HG03103 (cell line): Measurements from ENCODE around the gene CELA3A.
"Not testable (repeated sequence)": the region's sequence is repeated elsewhere in the genome, so short reads cannot be mapped to it uniquely, and the experiment has no call there.

ENCODE experiments used
- ATAC-seq: cut with Tn5 transposase; IDR thresholded peaks from one replicate; pipeline ENCODE4 v1.9.1; 2021; ENCODE audit warnings: low read depth; ENCODE audit not compliant: unreplicated experiment

The CELA3A gene, protein sequence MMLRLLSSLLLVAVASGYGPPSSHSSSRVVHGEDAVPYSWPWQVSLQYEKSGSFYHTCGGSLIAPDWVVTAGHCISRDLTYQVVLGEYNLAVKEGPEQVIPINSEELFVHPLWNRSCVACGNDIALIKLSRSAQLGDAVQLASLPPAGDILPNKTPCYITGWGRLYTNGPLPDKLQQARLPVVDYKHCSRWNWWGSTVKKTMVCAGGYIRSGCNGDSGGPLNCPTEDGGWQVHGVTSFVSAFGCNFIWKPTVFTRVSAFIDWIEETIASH

GRCh38 chr1:22001409-22001808 lies at the start of gene CELA3A:
CELA3A (plus strand) TSS chr1:22001657; CDS start chr1:22001675, 18 bp downstream.
- no peak for ATAC-seq

GRCh38 chr1:21952786-21953520 lies 48.5 kb upstream of the CELA3A start:
- ATAC-seq, result no peak

- no peak for ATAC-seq
Measured at GRCh38 chr1:21955058-21955457, 46.4 kb upstream of the CELA3A start.

GRCh38 chr1:21955501-21956281 lies 45.8 kb upstream of the CELA3A start:
- ATAC-seq, result no peak

DNA sequence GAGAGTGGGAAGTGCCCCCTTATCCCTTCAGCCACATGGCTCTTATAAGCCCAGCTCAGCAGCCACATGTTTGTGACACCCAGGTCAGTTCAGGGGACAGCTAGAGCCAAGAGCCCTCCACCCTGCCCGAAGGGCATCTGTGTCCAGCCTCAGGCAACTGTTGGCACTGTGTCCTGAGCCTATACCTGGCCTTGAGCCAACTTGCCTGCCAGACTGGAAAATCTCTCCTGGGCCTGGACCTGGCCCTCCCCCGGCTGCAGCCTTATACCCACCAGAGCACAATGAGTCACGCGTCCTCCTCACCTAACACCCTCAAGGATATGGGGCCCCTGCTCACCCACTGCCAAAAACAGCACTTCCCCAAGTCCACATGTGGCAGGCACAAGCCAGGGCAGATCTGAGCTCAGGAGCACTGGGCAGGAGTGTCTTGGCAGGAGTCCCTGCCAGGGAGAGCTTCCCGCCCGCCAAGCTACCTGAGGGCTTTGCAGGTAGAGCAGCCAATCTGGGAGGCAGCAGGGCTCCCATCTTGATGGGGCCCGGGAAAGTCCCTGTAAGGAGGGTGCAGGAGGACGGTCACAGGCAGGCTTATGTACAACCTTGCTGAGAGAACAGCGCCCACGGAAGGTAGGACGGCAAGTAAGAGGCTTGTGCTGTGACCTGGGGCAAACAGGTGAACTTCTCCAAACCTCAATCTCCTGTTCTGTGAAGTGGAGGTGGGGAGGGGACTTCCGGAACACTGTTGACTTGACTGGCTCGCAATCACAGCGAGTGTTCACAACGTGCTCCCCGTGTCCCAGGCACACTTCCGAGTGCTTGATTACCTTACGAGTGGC lies 44.5 kb upstream of the CELA3A start:
- no peak for ATAC-seq

DNA sequence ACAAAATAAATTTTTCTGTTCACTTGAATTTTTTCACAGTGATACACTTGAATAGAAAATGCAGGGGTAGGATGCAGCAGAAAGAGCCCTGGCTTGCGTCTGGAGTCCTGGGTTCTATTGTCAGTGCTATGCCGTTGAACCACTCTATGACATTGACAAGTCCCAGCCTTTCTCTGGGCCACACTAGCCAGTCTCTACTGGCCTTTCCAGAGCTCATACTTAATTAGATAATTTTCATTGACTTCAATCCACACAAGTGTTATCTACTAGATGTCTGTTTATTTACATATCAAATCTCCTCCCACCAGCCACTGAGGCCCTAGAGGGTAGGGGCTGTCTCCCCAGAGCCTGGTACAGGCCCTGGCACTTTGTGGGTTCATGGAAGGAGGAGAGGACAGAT lies 40.1 kb upstream of the CELA3A start:
- no peak for ATAC-seq

- ATAC-seq, result no peak
Measured at GRCh38 chr1:21961799-21962198, 39.7 kb upstream of the CELA3A start.

DNA sequence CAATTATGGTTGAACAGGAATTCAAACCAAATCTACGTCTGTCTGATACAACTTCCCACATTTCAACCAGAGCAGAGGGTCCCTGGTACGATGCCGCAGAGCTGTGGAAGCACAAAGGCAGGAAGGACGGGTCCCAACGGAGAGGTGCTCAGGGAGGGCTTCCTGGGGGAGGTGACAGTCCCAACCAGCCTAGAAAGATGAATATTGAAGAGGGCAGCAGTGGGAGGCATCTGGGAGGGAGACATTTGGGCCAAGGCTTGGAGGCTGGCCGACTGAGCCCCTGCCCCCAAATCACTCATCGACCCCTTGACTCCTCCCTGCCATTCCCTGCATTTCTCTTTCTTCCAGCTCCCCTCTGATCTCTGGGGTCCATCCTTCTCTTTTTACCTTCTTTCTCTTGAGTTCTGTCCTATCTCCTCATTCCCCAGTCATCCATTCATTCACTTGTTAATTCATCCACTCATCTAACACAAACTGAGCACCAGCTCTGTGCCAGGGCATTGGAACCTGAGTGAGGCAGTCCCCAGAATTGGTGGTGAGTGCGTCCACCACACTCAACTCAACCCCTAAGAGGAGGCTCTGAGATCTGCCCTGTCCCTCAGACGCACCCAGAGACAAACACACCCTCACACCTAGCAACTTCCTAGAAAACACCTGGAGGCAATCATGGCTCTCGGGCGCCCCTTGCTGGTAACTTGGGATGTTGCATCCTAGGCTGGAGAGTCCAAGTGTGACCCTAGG lies 37.8 kb upstream of the CELA3A start:
- ATAC-seq, result no peak

DNA sequence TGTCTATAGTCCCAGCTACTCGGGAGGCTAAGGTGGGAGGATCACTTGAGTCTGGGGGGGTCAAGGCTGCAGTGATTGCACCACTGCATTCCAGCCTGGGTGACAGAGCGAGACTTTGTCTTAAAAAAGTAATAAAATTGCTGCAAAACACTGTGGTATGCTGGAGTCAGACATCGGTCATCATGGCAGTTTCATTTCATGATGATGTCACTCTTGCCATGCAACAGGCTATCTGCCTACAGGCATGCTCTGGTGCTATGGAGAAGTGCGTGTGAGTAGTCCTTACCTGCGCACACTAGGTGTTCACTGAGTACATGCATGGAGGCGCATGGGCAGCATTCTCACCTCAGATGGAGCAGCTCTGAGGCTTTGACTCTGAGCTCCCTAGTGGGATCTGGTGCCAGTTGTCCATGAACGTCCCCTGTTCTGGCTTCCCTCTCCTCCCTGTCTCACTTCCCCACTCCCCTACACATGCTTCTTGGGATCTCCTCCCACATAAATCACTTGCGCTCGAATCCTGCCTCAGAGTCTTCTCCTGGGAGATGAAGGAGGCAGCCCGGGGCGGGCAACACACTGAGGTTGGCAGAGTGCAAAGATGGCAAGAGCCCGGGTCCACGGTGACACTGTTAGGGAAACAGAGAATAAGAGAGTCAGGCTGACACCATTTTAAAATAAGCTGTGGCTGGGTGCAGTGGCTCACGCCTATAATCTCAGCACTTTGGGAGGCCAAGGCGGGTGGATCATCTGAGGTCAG lies 35.0 kb upstream of the CELA3A start:
- no peak for ATAC-seq

DNA sequence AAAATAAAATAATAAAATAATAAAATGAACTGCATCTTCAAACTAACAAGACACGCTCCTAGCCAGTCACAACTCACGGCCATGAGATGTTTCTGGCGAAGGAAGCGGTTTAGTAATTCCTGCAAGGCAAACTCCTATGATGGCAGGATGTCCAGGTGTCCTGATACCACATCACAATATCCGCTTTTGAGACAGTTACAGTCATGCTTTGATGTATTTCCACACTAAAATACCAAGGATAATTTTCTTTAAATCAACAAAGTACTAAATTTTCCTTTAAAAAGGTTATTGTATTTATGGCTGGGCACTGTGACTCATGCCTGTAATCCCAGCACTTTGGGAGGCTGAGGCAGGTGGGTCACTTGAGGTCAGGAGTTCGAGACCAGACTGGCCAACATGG lies 34.2 kb upstream of the CELA3A start:
- not testable (repeated sequence) for ATAC-seq

DNA sequence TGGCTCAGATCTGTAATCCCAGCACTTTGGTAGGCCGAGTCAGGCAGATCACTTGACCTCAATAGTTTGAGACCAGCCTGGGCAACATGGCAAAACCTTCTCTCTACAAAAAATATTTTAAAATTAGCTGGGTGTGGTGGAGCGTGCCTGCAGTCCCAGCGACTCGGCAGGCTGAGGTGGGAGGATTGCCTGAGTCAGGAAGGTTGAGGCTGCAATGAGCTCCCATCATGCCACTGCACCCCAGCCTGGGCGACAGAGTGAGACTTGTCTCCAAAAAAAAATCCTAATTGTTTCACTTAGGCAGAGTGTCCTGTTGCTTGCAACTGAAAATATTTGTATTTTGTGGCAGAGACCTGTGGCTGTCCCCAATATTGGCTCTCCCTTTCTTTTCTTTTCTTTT lies 32.4 kb upstream of the CELA3A start:
- not testable (repeated sequence) for ATAC-seq

DNA sequence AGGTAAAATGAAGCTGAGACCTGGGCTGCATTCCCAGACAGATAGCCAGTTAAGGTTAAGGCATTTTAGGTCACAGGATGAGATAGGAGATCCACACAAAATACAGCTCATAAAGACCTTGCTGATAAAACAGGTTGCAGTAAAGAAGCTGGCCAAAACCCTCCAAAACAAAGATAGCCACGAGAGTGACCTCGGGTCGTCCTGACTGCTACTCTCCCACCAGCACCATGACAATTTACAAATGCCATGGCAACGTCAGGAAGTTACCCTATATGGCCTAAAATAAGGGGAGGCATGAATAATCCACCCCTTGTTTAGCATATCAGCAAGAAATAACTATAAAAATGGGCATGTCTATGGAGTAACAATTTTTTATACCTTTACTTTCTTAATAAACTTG lies 30.9 kb upstream of the CELA3A start:
- not testable (repeated sequence) for ATAC-seq

GRCh38 chr1:21972973-21973441 lies 28.4 kb upstream of the CELA3A start:
- ATAC-seq, result not testable (repeated sequence)

DNA sequence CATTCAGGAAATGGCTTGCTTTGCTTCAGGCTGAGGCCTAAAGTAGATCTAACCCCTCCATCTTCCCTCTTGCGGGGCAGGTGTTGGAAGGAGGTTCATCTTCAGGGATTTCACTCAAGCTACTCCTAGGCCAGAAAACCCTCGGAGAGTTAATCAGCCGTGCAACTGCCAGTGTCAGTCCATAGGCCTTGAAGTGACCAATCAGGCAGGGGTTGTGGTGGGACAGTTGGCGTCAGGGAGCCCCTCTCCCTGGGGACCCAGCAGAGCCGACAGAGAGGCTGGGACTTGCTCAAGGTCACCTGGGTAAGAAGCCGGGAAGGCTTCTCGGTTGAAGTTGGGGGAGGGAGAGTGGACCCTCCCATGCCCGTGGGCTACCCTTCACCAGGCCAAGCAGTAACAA lies 27.5 kb upstream of the CELA3A start:
- not testable (repeated sequence) for ATAC-seq

DNA sequence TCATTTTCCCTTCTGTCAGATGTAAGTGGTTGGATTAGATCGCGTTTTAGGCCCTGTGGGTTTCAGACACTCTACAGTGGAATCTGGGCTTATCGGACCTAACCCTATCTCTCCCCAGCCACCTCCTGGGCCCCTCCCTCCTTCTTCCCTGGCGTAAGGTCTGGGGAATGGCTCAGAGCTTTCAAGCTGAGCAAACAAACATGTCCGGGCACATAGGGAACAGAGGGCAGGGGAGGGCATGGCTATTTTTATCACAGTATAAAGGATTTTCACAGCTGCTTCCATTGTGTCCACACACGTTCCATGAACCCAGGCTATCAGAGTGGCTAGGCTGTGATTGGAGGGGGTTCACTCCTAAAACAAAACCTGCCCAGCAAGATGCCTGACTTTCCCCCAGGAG lies 26.8 kb upstream of the CELA3A start:
- ATAC-seq, result not testable (repeated sequence)

- not testable (repeated sequence) for ATAC-seq
Measured at GRCh38 chr1:21975296-21975695, 26.2 kb upstream of the CELA3A start.

DNA sequence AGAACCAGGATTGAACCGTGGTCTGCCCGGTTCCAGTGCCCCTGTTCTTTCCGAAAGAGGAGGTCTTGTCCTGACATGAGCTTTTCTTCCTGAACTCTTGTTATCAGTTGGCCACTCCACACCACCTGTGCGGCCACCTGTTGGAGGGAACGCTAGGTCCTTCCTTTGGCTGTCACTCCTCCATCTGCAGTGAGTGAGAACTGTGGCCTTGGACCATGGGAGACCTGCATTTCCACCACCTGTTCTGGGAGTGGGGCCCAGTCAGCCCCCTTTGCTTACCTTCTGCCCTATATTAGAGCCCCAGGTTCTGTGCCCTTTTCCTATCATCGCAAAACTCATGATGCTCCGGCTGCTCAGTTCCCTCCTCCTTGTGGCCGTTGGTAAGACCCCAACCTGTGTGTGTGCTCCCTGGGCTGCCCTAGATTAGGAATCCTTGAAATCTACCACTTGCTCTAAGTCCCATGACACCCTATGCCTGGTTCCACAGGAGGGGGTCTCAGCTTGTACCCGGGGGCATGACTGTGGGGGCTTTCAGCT lies 24.7 kb upstream of the CELA3A start, which contains the start of gene CELA3B:
Gene CELA3B (plus strand): TSS at position 320 of the 537 bp plus-strand sequence. CDS start 18 bp downstream, at position 338.
- ATAC-seq, result not testable (repeated sequence)

DNA sequence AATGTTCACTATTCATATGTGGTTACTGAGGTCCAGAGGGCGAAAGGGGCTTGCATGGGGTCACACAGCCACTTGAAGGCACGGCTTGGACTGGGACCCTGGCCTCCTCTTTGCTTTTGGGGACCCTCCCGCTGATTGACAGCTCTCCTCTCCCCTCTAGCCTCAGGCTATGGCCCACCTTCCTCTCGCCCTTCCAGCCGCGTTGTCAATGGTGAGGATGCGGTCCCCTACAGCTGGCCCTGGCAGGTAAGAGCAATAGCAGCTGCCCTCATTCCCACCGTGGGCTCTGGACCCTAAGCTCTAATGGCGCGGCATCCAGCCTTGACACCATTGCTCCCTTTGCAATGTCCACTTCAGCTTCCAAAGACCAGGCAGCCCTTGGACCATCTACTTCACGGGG lies 23.2 kb upstream of the CELA3A start:
- ATAC-seq, result not testable (repeated sequence)
